HepG2 (cell line): ENCODE results near the gene MSI2. TPM values are rescaled to one million over a fixed set of nuclear protein-coding genes. Genes with fewer than 3 reads are reported as not detected.

ENCODE experiments used
- ATF7-NPFF ChIP-seq: sonication (generic); formaldehyde crosslinking; IDR thresholded peaks from 2 replicates; pipeline ENCODE4 v1.8.1; 2023; ENCODE audit warnings: mild to moderate bottlenecking, low read depth, missing genetic modification reagents, moderate library complexity
- BHLHE40 ChIP-seq: IDR thresholded peaks from 2 replicates; pipeline ENCODE4 v1.6.1; 2011; ENCODE audit warnings: low read length, improper control_type of control experiment
- GLI4 ChIP-seq: sonication (generic); formaldehyde crosslinking; IDR thresholded peaks from 2 replicates; pipeline ENCODE4 v1.5.1; 2020; ENCODE audit warnings: missing genetic modification reagents, mild to moderate bottlenecking, moderate library complexity, borderline replicate concordance
- HNF1A ChIP-seq, 2 experiments: sonication (generic) in 1 of 2; formaldehyde crosslinking in 1 of 2; IDR thresholded peaks; 2 replicates each; pipeline versions ENCODE4 v1.4.0 to v1.6.1; 2016 to 2020; ENCODE audit warnings: borderline replicate concordance in 1 of 2, low read depth in 1 of 2, mild to moderate bottlenecking in 1 of 2, missing genetic modification reagents in 1 of 2
- MIXL1 ChIP-seq: IDR thresholded peaks from 2 replicates; pipeline ENCODE4 v1.6.1; 2016
- MLX ChIP-seq: IDR thresholded peaks from 2 replicates; pipeline ENCODE4 v1.6.1; 2016
- MTA1 ChIP-seq: sonication (generic); formaldehyde crosslinking; IDR thresholded peaks from 2 replicates; pipeline ENCODE4 v1.4.0; 2020; ENCODE audit warnings: missing genetic modification reagents, mild to moderate bottlenecking, borderline replicate concordance
- PHF8 ChIP-seq: sonication (generic); formaldehyde crosslinking; IDR thresholded peaks from 2 replicates; pipeline ENCODE4 v1.5.0; 2020; ENCODE audit warnings: missing genetic modification reagents
- RNF219 ChIP-seq: sonication (generic); formaldehyde crosslinking; IDR thresholded peaks from 2 replicates; pipeline ENCODE4 v1.5.0; 2020; ENCODE audit warnings: mild to moderate bottlenecking, missing genetic modification reagents
- SOX6 ChIP-seq, 2 experiments: fragments of 450-650 bp in 1 of 2; sonication (generic) in 1 of 2; formaldehyde crosslinking in 1 of 2; IDR thresholded peaks; 2 replicates each; pipeline versions ENCODE4 v1.4.0 to v1.6.1; 2017 to 2020; ENCODE audit warnings: antibody characterized with exemption in 1 of 2, mild to moderate bottlenecking in 1 of 2, missing genetic modification reagents in 1 of 2
- ZNF569 ChIP-seq: sonication (generic); formaldehyde crosslinking; IDR thresholded peaks from 2 replicates; pipeline ENCODE4 v1.5.0; 2020; ENCODE audit warnings: mild to moderate bottlenecking, missing genetic modification reagents, moderate library complexity, borderline replicate concordance
- ZNF609 ChIP-seq: sonication (generic); formaldehyde crosslinking; IDR thresholded peaks from 2 replicates; pipeline ENCODE4 v1.4.0; 2020; ENCODE audit warnings: mild to moderate bottlenecking, missing genetic modification reagents, borderline replicate concordance
- ZSCAN21 ChIP-seq: sonication (generic); formaldehyde crosslinking; IDR thresholded peaks from 2 replicates; pipeline ENCODE4 v1.8.0; 2022; ENCODE audit warnings: mild to moderate bottlenecking, missing genetic modification reagents, moderate library complexity, borderline replicate concordance
- ZSCAN25 ChIP-seq: sonication (generic); formaldehyde crosslinking; IDR thresholded peaks from 2 replicates; pipeline ENCODE4 v1.8.0; 2022; ENCODE audit warnings: mild to moderate bottlenecking, missing genetic modification reagents
- ZSCAN29 ChIP-seq: sonication (generic); formaldehyde crosslinking; conservative IDR thresholded peaks from 2 replicates; pipeline ENCODE4 v1.4.0; 2020; ENCODE audit warnings: mild to moderate bottlenecking, missing genetic modification reagents
- polyA plus RNA-seq, 8 experiments: library from polyadenylated mRNA; depleted of rRNA in 3 of 8; stranded (reverse) in 7 of 8; unstranded in 1 of 8; fragments of >200 nt; fragmentation: Illumina TruSeq in 4 of 8; extraction: Trizol in 4 of 8; gene quantifications; 2 replicates each; pipeline versions ENCODE4 v1.2.1 to v1.2.3, GENCODE V29; 2011 to 2016; ENCODE audit warnings: low read depth in 4 of 8, missing spikeins in 1 of 8, mixed read lengths in 1 of 8; ENCODE audit not compliant: insufficient read depth in 1 of 8
- total RNA-seq, 5 experiments: library from RNA; depleted of rRNA; stranded (reverse); fragments of >200 nt; fragmentation: Illumina TruSeq; extraction: Trizol; gene quantifications; 2 replicates each; pipeline ENCODE4 v1.2.3, GENCODE V29; 2016; ENCODE audit warnings: low read depth in 1 of 5

MSI2 gene
- total and polyA plus RNA-seq, 2 of the 13 experiments (the other 11 are each of a cell fraction or from before 2014, with no cell fraction given) = 77.5 to 78.4 TPM

GRCh38 chr17:57609125-57609877, 353.0 kb downstream of the MSI2 start (continued):
- TF ChIP-seq ZNF609 = peak; percentile 71; the same call in 1 of the 2 replicates
- no peak for TF ChIP-seq HNF1A (IDR thresholded peaks at IDR 0.05; ENCODE audit: low read depth)
- peak; percentile 71; the same call in 1 of the 2 replicates for TF ChIP-seq HNF1A (CRISPR knock-in tag; IDR thresholded peaks at IDR 0.05; ENCODE audit: borderline replicate concordance)
- TF ChIP-seq RNF219 (CRISPR knock-in tag) = no peak
- TF ChIP-seq ATF7-NPFF (CRISPR knock-in tag) = 0 out of 2 replicates have a peak, but pooled peaks have one; percentile 38
- no peak for TF ChIP-seq GLI4
- TF ChIP-seq ZNF569 (CRISPR knock-in tag) = no peak
- 0 out of 2 replicates have a peak, but pooled peaks have one; percentile 49 for TF ChIP-seq ZSCAN25 (CRISPR knock-in tag)
- TF ChIP-seq MIXL1 (CRISPR knock-in tag) = peak; percentile 58
- TF ChIP-seq PHF8 = peak; percentile 57
- TF ChIP-seq ZSCAN21 (CRISPR knock-in tag) = 0 out of 2 replicates have a peak, but pooled peaks have one; percentile 19
- TF ChIP-seq MTA1 = peak; percentile 43; the same call in 1 of the 2 replicates
- TF ChIP-seq BHLHE40 = peak; percentile 72
- no peak for TF ChIP-seq SOX6 (IDR thresholded peaks at IDR 0.05)
- TF ChIP-seq SOX6 (CRISPR knock-in tag; IDR thresholded peaks at IDR 0.05) = peak; percentile 96
- TF ChIP-seq ZSCAN29 = 0 out of 2 replicates have a peak, but pooled peaks have one; percentile 24
- peak; percentile 65 for TF ChIP-seq MLX (CRISPR knock-in tag)
